OCI-LY1 (cell line): ENCODE measurements around the gene ANLN.
"Not testable (repeated sequence)": the region's sequence is repeated elsewhere in the genome, so short reads cannot be mapped to it uniquely, and the experiment has no call there.

Experiments
- H2AFZ ChIP-seq: fragments of 200-600 bp; sonication (generic), shearing (Covaris generic); 2 replicates; pipeline ENCODE4 v1.6.0; 2014; ENCODE audit warnings: antibody characterized with exemption, mild to moderate bottlenecking, low read length
- H3F3A ChIP-seq: fragments of 200-600 bp; sonication (generic), shearing (Covaris generic); 2 replicates; pipeline ENCODE4 v1.6.0; 2014; ENCODE audit warnings: mild to moderate bottlenecking, antibody characterized with exemption, low read length, moderate library complexity; ENCODE audit not compliant: insufficient read depth
- H3K27ac ChIP-seq: fragments of 200-600 bp; sonication (generic); 2 replicates; pipeline ENCODE4 v1.5.1; 2014; ENCODE audit warnings: low read length, mixed run types, mild to moderate bottlenecking, low read depth; ENCODE audit not compliant: poor library complexity, severe bottlenecking
- H3K27me3 ChIP-seq: fragments of 200-600 bp; sonication (generic); 2 replicates; pipeline ENCODE4 v1.6.0; 2014; ENCODE audit warnings: antibody characterized with exemption, mild to moderate bottlenecking, low read length, moderate library complexity; ENCODE audit not compliant: insufficient read depth
- H3K36me3 ChIP-seq: fragments of 200-600 bp; sonication (generic); 2 replicates; pipeline ENCODE4 v1.6.1; 2014; ENCODE audit warnings: mild to moderate bottlenecking, antibody characterized with exemption, low read length, moderate library complexity, mixed read lengths; ENCODE audit not compliant: insufficient read depth
- H3K4me1 ChIP-seq: fragments of 200-600 bp; sonication (generic); 2 replicates; pipeline ENCODE4 v1.5.1; 2014; ENCODE audit warnings: mild to moderate bottlenecking, low read length, moderate library complexity; ENCODE audit not compliant: insufficient read depth, severe bottlenecking
- H3K4me2 ChIP-seq: fragments of 200-600 bp; sonication (generic), shearing (Covaris generic); 2 replicates; pipeline ENCODE4 v1.6.1; 2014; ENCODE audit warnings: low read length
- H3K4me3 ChIP-seq: fragments of 200-600 bp; sonication (generic); 2 replicates; pipeline ENCODE4 v1.5.1; 2014; ENCODE audit warnings: low read length, low read depth, mild to moderate bottlenecking, mixed read lengths; ENCODE audit not compliant: poor library complexity, severe bottlenecking
- H3K79me2 ChIP-seq: fragments of 200-600 bp; shearing (Covaris generic); 2 replicates; pipeline ENCODE4 v1.6.1; 2016; ENCODE audit warnings: mixed run types, low read length, mixed read lengths; ENCODE audit not compliant: insufficient read depth
- H3K9ac ChIP-seq: fragments of 200-600 bp; sonication (generic), shearing (Covaris generic); 2 replicates; pipeline ENCODE4 v1.6.1; 2014; ENCODE audit warnings: mild to moderate bottlenecking, low read length, mixed read lengths
- H3K9me2 ChIP-seq: fragments of 200-600 bp; sonication (generic), shearing (Covaris generic); 2 replicates; pipeline ENCODE4 v1.6.1; 2014; ENCODE audit warnings: low read depth, mild to moderate bottlenecking, low read length, mixed read lengths
- H3K9me3 ChIP-seq: fragments of 200-600 bp; shearing (Covaris generic); 2 replicates; pipeline ENCODE4 v1.6.1; 2014; ENCODE audit warnings: low read length, mixed read lengths
- H4K20me1 ChIP-seq: fragments of 200-600 bp; sonication (generic), shearing (Covaris generic); 2 replicates; pipeline ENCODE4 v1.6.0; 2016; ENCODE audit warnings: mild to moderate bottlenecking, low read length; ENCODE audit not compliant: insufficient read depth
- EZH2 ChIP-seq: fragments of 200-600 bp; sonication (generic), shearing (Covaris generic); IDR thresholded peaks from 2 replicates; pipeline ENCODE4 v1.8.0; 2017; ENCODE audit warnings: borderline replicate concordance, mixed run types, mild to moderate bottlenecking, antibody characterized with exemption, low read length, moderate library complexity, mixed read lengths
- TF ChIP-seq, protein P1 (sequence below): fragments of 200-600 bp; sonication (generic), shearing (Covaris generic); IDR thresholded peaks from 2 replicates; pipeline ENCODE4 v1.5.1; 2017; ENCODE audit warnings: mild to moderate bottlenecking, antibody characterized with exemption, low read length, moderate library complexity, mixed read lengths

Gene ANLN

GRCh38 chr7:36478745-36479144 lies 89.1 kb downstream of the ANLN start:
- peaks cover 15% of the 10 kb centered on the region; the same call in 1 of the 2 replicates for H3K27me3 ChIP-seq
- no peak overlapping the region for H3K4me2 ChIP-seq

GRCh38 chr7:36483853-36484252 lies 94.2 kb downstream of the ANLN start:
- H2AFZ ChIP-seq, H3F3A ChIP-seq, H3K9ac ChIP-seq, H3K4me3 ChIP-seq, H3K27ac ChIP-seq, H3K27me3 ChIP-seq, H4K20me1 ChIP-seq, H3K9me2 ChIP-seq, H3K4me2 ChIP-seq, H3K9me3 ChIP-seq, H3K79me2 ChIP-seq, H3K36me3 ChIP-seq, H3K4me1 ChIP-seq: not testable (repeated sequence)

More at GRCh38 chr7:36478745-36479144, 89.1 kb downstream of the ANLN start:
- Histone ChIP-seq H3K9me3 (no peaks in the 10 kb centered on the region), H3K79me2 (no peaks in the 10 kb centered on the region), H4K20me1 (no peaks in the 10 kb centered on the region), H3K4me1 (no peaks in the 10 kb centered on the region), H3K27ac (no peak overlapping the region), H3K9ac (no peak overlapping the region), H3K9me2 (no peaks in the 10 kb centered on the region), H3K36me3 (no peaks in the 10 kb centered on the region), H3K4me3 (no peak overlapping the region), H2AFZ (no peak overlapping the region), H3F3A (no peaks in the 10 kb centered on the region)
- TF ChIP-seq, protein P1, sequence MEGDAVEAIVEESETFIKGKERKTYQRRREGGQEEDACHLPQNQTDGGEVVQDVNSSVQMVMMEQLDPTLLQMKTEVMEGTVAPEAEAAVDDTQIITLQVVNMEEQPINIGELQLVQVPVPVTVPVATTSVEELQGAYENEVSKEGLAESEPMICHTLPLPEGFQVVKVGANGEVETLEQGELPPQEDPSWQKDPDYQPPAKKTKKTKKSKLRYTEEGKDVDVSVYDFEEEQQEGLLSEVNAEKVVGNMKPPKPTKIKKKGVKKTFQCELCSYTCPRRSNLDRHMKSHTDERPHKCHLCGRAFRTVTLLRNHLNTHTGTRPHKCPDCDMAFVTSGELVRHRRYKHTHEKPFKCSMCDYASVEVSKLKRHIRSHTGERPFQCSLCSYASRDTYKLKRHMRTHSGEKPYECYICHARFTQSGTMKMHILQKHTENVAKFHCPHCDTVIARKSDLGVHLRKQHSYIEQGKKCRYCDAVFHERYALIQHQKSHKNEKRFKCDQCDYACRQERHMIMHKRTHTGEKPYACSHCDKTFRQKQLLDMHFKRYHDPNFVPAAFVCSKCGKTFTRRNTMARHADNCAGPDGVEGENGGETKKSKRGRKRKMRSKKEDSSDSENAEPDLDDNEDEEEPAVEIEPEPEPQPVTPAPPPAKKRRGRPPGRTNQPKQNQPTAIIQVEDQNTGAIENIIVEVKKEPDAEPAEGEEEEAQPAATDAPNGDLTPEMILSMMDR = no peak
- TF ChIP-seq EZH2 = no peak

GRCh38 chr7:36484265-36484664 lies 94.6 kb downstream of the ANLN start:
- no peaks in the 10 kb centered on the region for H4K20me1 ChIP-seq
- no peak overlapping the region for H3K9ac ChIP-seq
- H3K27ac ChIP-seq = no peak overlapping the region
- H3K4me2 ChIP-seq = no peak overlapping the region
- no peaks in the 10 kb centered on the region for H3K4me1 ChIP-seq
- no peaks in the 10 kb centered on the region for H3K9me3 ChIP-seq
- H3K27me3 ChIP-seq = peaks cover 7% of the 10 kb centered on the region; the same call in 1 of the 2 replicates
- H3K79me2 ChIP-seq = no peaks in the 10 kb centered on the region
- TF ChIP-seq, protein P1 = no peak
- TF ChIP-seq EZH2 = no peak
- no peaks in the 10 kb centered on the region for H3K36me3 ChIP-seq
- no peaks in the 10 kb centered on the region for H3F3A ChIP-seq
- no peak overlapping the region for H3K4me3 ChIP-seq
- H3K9me2 ChIP-seq = no peaks in the 10 kb centered on the region
- no peak overlapping the region for H2AFZ ChIP-seq

- Histone ChIP-seq H4K20me1 (no peaks in the 10 kb centered on the region), H3K79me2 (no peaks in the 10 kb centered on the region), H3K4me2 (no peak overlapping the region), H3K27me3 (no peaks in the 10 kb centered on the region), H3K36me3 (no peaks in the 10 kb centered on the region), H3K9me2 (no peaks in the 10 kb centered on the region), H3F3A (no peaks in the 10 kb centered on the region), H3K4me3 (no peak overlapping the region), H3K9ac (no peak overlapping the region), H3K9me3 (no peaks in the 10 kb centered on the region), H3K4me1 (no peaks in the 10 kb centered on the region), H2AFZ (no peak overlapping the region), H3K27ac (no peak overlapping the region)
- TF ChIP-seq, protein P1 = no peak
- no peak for TF ChIP-seq EZH2
Measured at GRCh38 chr7:36486336-36486735, 96.7 kb downstream of the ANLN start.
